Measurements from ENCODE around the gene VPS35. TPM values are rescaled to one million over a fixed set of nuclear protein-coding genes. Genes with fewer than 3 reads are reported as not detected.

VPS35 gene
- total and polyA plus RNA-seq, 7 donors, result 28.7 to 61.8 (median 44.4) TPM

DNA sequence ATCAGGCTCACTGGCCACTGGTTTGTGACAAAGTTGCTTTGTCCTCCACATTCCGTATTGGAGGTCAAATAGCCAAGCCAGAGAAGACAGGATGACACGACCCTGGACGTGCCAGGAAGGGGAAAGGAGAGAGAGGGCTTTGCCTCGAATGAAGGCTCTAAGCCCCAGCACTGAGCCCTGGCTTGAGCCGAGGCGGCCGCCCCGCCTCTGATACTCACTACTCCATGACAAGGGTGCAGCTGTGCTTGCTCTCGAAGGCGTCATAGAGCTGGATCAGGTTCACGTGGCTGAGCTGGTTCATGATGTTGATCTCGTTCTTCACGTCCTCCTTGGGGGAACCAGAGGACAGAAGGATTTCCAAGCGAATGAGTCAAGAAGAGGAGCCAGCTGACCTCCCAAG, 39.8 kb upstream of the VPS35 start:
- intact Hi-C loops (cut with DNase I), result no loop called here
- WGBS, 2 donors, result 89 to 92% methylated on average over 14 of the region's 14 CpGs
- H3K36me3 ChIP-seq, result no peaks in the 10 kb centered on the region
- no peaks in the 10 kb centered on the region for H3K27me3 ChIP-seq
- H3K9me3 ChIP-seq, result no peaks in the 10 kb centered on the region
- no peak overlapping the region for H3K27ac ChIP-seq
- H3K4me1 ChIP-seq, result no peaks in the 10 kb centered on the region
- H3K4me3 ChIP-seq, result no peak overlapping the region
- DNase-seq, result no peak
- TF ChIP-seq POLR2AphosphoS5 (IDR thresholded peaks at IDR 0.05) (no peak), POLR2A (IDR thresholded peaks at IDR 0.05) (no peak), EP300 (IDR thresholded peaks at IDR 0.05) (no peak)
- TF ChIP-seq, protein P1, sequence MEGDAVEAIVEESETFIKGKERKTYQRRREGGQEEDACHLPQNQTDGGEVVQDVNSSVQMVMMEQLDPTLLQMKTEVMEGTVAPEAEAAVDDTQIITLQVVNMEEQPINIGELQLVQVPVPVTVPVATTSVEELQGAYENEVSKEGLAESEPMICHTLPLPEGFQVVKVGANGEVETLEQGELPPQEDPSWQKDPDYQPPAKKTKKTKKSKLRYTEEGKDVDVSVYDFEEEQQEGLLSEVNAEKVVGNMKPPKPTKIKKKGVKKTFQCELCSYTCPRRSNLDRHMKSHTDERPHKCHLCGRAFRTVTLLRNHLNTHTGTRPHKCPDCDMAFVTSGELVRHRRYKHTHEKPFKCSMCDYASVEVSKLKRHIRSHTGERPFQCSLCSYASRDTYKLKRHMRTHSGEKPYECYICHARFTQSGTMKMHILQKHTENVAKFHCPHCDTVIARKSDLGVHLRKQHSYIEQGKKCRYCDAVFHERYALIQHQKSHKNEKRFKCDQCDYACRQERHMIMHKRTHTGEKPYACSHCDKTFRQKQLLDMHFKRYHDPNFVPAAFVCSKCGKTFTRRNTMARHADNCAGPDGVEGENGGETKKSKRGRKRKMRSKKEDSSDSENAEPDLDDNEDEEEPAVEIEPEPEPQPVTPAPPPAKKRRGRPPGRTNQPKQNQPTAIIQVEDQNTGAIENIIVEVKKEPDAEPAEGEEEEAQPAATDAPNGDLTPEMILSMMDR (IDR thresholded peaks at IDR 0.05), result no peak

DNA sequence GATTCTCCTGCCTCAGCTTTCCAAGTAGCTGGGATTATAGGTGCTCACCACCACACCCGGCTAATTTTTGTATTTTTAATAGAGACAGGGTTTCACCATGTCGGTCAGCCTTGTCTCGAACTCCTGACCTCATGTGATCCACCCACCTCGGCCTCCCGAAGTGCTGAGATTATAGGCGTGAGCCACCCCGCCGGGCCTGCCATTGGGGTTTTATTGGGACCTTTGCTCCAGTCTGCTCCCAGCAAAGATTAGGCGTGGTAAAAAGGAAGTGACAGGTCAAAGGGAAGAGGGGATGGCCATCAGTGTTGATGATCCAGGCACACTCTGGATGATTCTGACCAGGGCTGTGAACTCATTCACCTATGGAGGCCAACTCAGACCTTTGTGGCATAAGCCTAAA, 38.7 kb upstream of the VPS35 start:
- WGBS, 2 donors, result 48 to 81% methylated on average over 9 of the region's 9 CpGs
- TF ChIP-seq EP300 (IDR thresholded peaks at IDR 0.05), result no peak
- TF ChIP-seq POLR2AphosphoS5 (IDR thresholded peaks at IDR 0.05), result no peak
- no peak for TF ChIP-seq POLR2A (IDR thresholded peaks at IDR 0.05)
- TF ChIP-seq, protein P1 (IDR thresholded peaks at IDR 0.05), result no peak
- DNase-seq, result no peak
- Histone ChIP-seq H3K36me3 (no peaks in the 10 kb centered on the region), H3K27ac (no peak overlapping the region), H3K9me3 (no peaks in the 10 kb centered on the region), H3K4me1 (no peaks in the 10 kb centered on the region), H3K27me3 (no peaks in the 10 kb centered on the region), H3K4me3 (no peak overlapping the region)
- intact Hi-C loops (cut with DNase I), result no loop called here

DNA sequence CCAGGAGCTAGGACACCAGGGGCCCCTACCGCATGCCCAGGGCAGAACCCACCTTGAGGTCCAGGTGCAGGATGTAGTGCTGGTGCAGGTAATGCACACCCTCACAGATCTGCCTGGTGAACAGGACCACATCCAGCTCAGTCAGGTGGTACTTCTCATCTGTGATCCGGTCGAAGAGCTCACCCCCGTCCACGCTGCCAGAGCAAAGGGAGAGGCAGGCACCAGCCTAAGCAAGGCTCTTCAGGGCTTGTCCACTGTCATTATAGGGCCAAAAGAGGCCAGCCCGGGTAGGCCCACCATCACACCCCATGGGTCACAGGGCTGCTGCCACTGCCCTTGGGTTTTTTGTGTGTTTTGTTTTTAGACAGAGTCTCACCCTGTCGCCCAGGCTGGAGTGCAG, 38.2 kb upstream of the VPS35 start:
- intact Hi-C loops (cut with DNase I), result no loop called here
- 96 to 97% methylated on average over 7 of the region's 7 CpGs for WGBS, 2 donors
- no peak for TF ChIP-seq POLR2A (IDR thresholded peaks at IDR 0.05)
- TF ChIP-seq, protein P1 (IDR thresholded peaks at IDR 0.05), result no peak
- no peak for TF ChIP-seq POLR2AphosphoS5 (IDR thresholded peaks at IDR 0.05)
- no peak for TF ChIP-seq EP300 (IDR thresholded peaks at IDR 0.05)

DNA sequence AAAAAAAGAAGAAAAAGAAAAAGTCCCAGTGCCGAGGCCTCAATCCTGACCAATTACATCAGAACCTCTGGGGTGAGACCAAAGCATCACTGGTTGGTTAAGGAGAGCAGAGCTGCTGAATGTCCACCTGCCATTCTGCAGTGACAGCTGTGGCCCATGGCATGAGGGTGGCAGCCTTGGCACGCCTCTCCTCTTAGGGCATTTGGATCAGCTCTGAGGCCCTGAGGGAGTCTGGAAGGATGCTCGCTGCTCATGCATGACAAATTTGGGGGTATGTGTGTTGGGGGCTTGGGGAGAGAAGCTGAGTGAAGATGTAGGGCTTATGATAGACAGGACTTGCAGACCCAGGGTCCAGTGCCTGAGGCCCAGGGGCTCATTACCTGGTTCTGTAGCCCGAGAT, 32.9 kb upstream of the VPS35 start:
- H3K4me1 ChIP-seq, result no peaks in the 10 kb centered on the region
- H3K36me3 ChIP-seq, result no peaks in the 10 kb centered on the region
- 84 to 86% methylated on average over 4 of the region's 4 CpGs for WGBS, 2 donors
- H3K27ac ChIP-seq, result no peak overlapping the region
- intact Hi-C loops (cut with DNase I), result no loop called here
- no peak for DNase-seq
- H3K9me3 ChIP-seq, result no peaks in the 10 kb centered on the region
- H3K27me3 ChIP-seq, result no peaks in the 10 kb centered on the region
- TF ChIP-seq POLR2A (IDR thresholded peaks at IDR 0.05) (no peak), POLR2AphosphoS5 (IDR thresholded peaks at IDR 0.05) (no peak)
- no peak overlapping the region for H3K4me3 ChIP-seq

More for the DNA sequence above, 38.2 kb upstream of the VPS35 start:
- H3K27me3 ChIP-seq, result no peaks in the 10 kb centered on the region
- H3K27ac ChIP-seq, result no peak overlapping the region
- no peak for DNase-seq
- no peaks in the 10 kb centered on the region for H3K9me3 ChIP-seq
- H3K36me3 ChIP-seq, result no peaks in the 10 kb centered on the region
- H3K4me3 ChIP-seq, result no peak overlapping the region
- H3K4me1 ChIP-seq, result no peaks in the 10 kb centered on the region

DNA sequence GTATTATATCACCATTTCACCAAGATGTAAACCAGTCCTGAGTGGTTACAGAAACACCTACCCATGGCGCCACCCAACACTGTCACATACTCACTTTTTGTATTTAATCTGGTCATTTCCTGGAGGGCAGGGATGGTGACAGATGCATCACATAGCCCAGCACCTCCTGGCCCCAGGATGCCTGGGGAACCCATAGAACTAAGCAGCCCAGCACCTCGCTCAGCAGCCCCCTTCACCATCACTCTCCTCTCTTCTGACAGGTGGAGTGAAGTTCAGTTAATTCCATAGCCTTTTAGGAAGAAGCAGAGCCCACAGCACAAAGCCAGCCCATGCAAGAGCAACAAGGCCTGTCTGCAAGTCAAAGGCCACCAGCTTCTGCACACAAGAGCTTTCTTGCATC, 31.6 kb upstream of the VPS35 start:
- intact Hi-C loops (cut with DNase I), result no loop called here
- WGBS, 2 donors, result 93 to 94% methylated on average over 2 of the region's 2 CpGs
- H3K27ac ChIP-seq, result no peak overlapping the region
- no peak overlapping the region for H3K4me3 ChIP-seq
- no peaks in the 10 kb centered on the region for H3K27me3 ChIP-seq
- no peaks in the 10 kb centered on the region for H3K4me1 ChIP-seq
- DNase-seq, result no peak
- H3K36me3 ChIP-seq, result no peaks in the 10 kb centered on the region
- TF ChIP-seq POLR2A (IDR thresholded peaks at IDR 0.05) (no peak), EP300 (IDR thresholded peaks at IDR 0.05) (no peak), POLR2AphosphoS5 (IDR thresholded peaks at IDR 0.05) (no peak)
- TF ChIP-seq, protein P1 (IDR thresholded peaks at IDR 0.05), result no peak
- H3K9me3 ChIP-seq, result no peaks in the 10 kb centered on the region
